Activated CD4-positive, alpha-beta T cell treated with anti-CD3 and anti-CD28 coated beads, Interleukin-2, amount 50 U/mL, for 48 hours (primary cell): ENCODE results near the gene CSMD2.

Experiments
- DNase-seq, 2 experiments: peaks; one replicate each; pipeline ENCODE4 v3.0.0-alpha.2; 2020

Gene CSMD2

GRCh38 chr1:33895396-33895795 is 269.6 kb downstream of the CSMD2 start:
- no peak for DNase-seq

- DNase-seq = no peak
Observed at GRCh38 chr1:33893147-33893830, 271.7 kb downstream of the CSMD2 start.

- DNase-seq = no peak
Observed at GRCh38 chr1:33886496-33886895, 278.5 kb downstream of the CSMD2 start.

- DNase-seq = no peak
Observed at GRCh38 chr1:33880305-33880704, 284.7 kb downstream of the CSMD2 start.

- DNase-seq = no peak
Observed at GRCh38 chr1:33878392-33878791, 286.6 kb downstream of the CSMD2 start.

- no peak for DNase-seq
Observed at GRCh38 chr1:33876970-33877650, 287.9 kb downstream of the CSMD2 start.

- DNase-seq = no peak
Observed at GRCh38 chr1:33875862-33876261, 289.2 kb downstream of the CSMD2 start.

GRCh38 chr1:33874636-33875035 is 290.4 kb downstream of the CSMD2 start:
- no peak for DNase-seq

GRCh38 chr1:33872683-33873082 is 292.3 kb downstream of the CSMD2 start:
- DNase-seq = no peak

GRCh38 chr1:33872275-33872674 is 292.8 kb downstream of the CSMD2 start:
- no peak for DNase-seq

- DNase-seq = no peak
Observed at GRCh38 chr1:33867684-33868083, 297.3 kb downstream of the CSMD2 start.

- no peak for DNase-seq
Observed at GRCh38 chr1:33866281-33866680, 298.7 kb downstream of the CSMD2 start.

- no peak for DNase-seq
Observed at GRCh38 chr1:33864460-33865389, 300.3 kb downstream of the CSMD2 start.

- DNase-seq = no peak
Observed at GRCh38 chr1:33863779-33864178, 301.3 kb downstream of the CSMD2 start, which contains the start of gene HMGB4. Gene HMGB4 (plus strand): TSS chr1:33864079. CDS start chr1:33864192, 113 bp downstream.

GRCh38 chr1:33860671-33861070 is 304.4 kb downstream of the CSMD2 start:
- no peak for DNase-seq

- DNase-seq = no peak
Observed at GRCh38 chr1:33854091-33854490, 310.9 kb downstream of the CSMD2 start.

- DNase-seq = no peak
Observed at GRCh38 chr1:33853431-33853830, 311.6 kb downstream of the CSMD2 start.

GRCh38 chr1:33852711-33853110 is 312.3 kb downstream of the CSMD2 start:
- no peak for DNase-seq

GRCh38 chr1:33850481-33850880 is 314.5 kb downstream of the CSMD2 start:
- DNase-seq = no peak

- DNase-seq = no peak
Observed at GRCh38 chr1:33849211-33849610, 315.8 kb downstream of the CSMD2 start.

GRCh38 chr1:33848205-33848937 is 316.7 kb downstream of the CSMD2 start:
- DNase-seq = no peak

- no peak for DNase-seq
Observed at GRCh38 chr1:33846861-33847260, 318.2 kb downstream of the CSMD2 start.

GRCh38 chr1:33844166-33844565 is 320.9 kb downstream of the CSMD2 start:
- DNase-seq = no peak
